ENCODE data around the gene TFPT. TPM values are rescaled to one million over a fixed set of nuclear protein-coding genes. Genes with fewer than 3 reads are reported as not detected.

Gene TFPT
- total RNA-seq, 1 experiment from 2014 or later = 10.3 TPM

DNA sequence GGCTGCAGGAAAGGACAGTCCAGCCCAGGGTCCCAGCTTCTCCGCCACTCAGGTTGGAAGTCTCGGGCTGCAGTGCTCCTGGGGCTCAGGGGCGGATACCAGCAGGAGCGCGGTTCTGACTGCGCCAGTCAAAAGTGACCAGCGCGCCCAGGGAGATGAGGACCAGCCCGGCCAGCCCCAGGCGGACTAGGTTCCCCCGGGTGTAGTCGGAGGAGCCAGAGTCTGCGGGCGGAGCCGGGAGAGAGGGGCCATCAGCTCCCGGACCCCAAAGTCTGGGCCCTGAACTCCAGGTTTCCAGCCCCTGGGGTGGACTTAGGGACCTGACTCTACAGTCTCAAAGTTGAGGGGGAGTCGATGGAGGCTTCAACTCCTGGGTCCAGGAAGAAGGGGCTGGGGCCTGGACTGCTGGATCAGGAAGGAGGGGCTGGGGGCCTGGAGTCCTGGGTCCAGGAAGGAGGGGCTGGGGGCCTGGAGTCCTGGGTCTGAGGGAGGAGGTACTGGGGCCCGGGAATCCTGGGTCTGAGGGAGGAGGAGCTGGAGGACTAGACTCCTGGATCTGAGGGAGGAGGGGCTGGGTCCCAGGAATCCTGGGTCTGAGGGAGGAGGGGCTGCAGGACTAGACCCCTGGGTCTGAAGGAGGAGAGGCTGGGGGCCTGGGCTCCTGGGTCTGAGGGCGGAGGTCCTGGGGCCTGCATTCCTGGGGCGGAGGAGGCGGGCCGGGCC, 20.2 kb downstream of the TFPT start:
- Histone ChIP-seq H3K4me3 (no peak overlapping the region), H3K9me3 (replicated peaks) (no peaks in the 10 kb centered on the region), H3K27me3 (no peaks in the 10 kb centered on the region), H3K4me1 (no peaks in the 10 kb centered on the region), H3K27ac (no peak overlapping the region), H3K36me3 (no peaks in the 10 kb centered on the region)
- no peak for DNase-seq

DNA sequence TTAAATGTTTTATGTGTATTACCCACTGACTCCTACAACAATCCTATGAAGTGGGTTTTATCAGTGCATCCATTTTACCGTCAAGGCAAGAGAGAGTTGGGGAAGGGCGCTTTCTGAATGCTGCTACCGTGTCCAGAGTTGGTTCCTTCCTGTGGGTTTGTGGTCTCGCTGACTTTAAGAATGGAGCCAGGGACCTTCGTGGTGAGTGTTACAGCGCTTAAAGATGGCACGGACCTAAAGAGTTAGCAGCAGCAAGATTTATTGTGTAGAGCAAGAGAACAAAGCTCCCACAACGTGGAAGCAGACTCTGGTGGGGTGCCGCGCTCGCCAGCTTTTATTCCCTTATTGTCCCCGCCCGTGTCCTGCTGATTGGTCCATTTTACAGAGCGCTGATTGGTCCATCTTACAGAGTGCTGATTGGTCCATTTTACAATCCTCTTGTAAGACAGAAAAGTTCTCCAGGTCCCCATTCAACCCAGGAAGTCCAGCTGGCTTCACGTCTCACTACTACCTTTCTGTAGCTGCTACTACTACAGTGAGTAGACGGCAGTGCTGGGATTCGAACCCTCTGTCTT, 20.9 kb downstream of the TFPT start:
- Histone ChIP-seq H3K9me3 (replicated peaks) (no peaks in the 10 kb centered on the region), H3K4me1 (no peaks in the 10 kb centered on the region), H3K4me3 (no peak overlapping the region), H3K36me3 (no peaks in the 10 kb centered on the region), H3K27me3 (no peaks in the 10 kb centered on the region), H3K27ac (no peak overlapping the region)
- no peak for DNase-seq

DNA sequence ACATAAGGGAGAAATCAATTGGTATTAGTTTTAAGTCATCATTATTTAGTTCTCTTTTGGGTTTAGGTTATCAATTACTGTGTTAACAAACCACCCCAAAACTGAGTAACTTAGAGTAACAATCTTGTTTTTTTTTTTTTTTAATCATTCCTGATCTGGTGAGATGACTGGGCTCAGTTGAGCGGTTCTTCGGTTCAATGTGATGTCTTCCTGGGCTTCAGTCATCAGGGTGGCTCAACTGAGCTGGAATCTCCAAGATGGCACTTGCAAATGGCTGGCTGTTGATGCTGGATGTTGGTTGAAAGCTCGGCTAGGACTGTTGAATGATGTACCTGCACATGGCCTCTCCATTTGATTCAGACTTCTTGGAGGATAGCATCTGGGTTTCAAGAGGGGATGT, 31.0 kb downstream of the TFPT start:
- no peak for DNase-seq
- H3K27ac ChIP-seq = no peak overlapping the region
- no peak overlapping the region for H3K4me3 ChIP-seq
- H3K9me3 ChIP-seq (replicated peaks) = no peaks in the 10 kb centered on the region
- no peaks in the 10 kb centered on the region for H3K36me3 ChIP-seq
- H3K4me1 ChIP-seq = no peaks in the 10 kb centered on the region
- no peaks in the 10 kb centered on the region for H3K27me3 ChIP-seq

DNA sequence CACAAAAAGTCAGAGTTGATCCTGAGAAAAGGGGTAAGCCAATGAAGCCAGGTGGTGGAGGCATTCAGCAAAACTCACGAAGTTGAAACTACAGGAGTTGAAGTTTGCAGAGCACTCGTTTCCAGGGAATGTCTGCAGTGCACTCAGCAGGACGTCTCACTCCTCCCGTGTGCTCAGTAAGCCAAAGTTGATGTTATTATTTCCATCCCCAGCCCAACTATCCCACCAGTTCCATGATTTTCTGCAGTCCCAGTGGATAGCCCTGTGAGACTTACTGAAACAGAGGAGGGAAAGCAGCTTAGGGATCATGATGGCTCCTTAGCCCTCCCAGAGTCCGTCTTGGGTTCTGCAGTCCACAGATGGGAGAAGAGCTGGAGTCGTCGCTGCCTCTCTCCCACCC, 34.4 kb downstream of the TFPT start, which contains the start of gene TARM1:
TSS of gene TARM1 (minus strand) at position 334 of the 400 bp plus-strand sequence. CDS start at position 309, 25 bp downstream.
- Histone ChIP-seq H3K27ac (no peak within 1 kb of the TSS), H3K9me3 (replicated peaks) (no peaks in the 10 kb centered on the region), H3K4me1 (no peaks in the 10 kb centered on the region), H3K36me3 (no peaks in the 10 kb centered on the region), H3K27me3 (no peaks in the 10 kb centered on the region), H3K4me3 (no peak within 1 kb of the TSS)
- no peak for DNase-seq

DNA sequence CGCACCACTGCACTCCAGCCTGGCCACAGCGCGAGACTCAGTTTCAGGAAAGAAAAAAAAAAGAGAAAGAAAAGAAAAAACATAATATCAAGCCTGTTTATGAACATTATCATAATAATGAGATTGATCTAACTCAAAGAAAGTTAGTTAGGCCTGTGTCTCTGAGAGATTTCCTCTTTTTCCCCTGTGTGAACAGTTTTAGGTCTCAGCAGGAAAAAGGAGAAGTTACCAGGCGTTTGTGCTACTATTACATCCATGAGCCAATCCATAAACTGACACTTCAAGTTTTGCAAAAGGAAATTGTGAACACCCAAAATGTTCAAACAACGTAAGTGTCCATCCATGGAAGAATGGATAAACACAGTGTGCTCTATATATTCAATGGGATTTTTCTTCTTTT, 38.1 kb downstream of the TFPT start:
- no peak for DNase-seq
- no peaks in the 10 kb centered on the region for H3K27me3 ChIP-seq
- H3K36me3 ChIP-seq = no peaks in the 10 kb centered on the region
- no peaks in the 10 kb centered on the region for H3K4me1 ChIP-seq
- no peak overlapping the region for H3K27ac ChIP-seq
- H3K9me3 ChIP-seq (replicated peaks) = no peaks in the 10 kb centered on the region
- H3K4me3 ChIP-seq = no peak overlapping the region

DNA sequence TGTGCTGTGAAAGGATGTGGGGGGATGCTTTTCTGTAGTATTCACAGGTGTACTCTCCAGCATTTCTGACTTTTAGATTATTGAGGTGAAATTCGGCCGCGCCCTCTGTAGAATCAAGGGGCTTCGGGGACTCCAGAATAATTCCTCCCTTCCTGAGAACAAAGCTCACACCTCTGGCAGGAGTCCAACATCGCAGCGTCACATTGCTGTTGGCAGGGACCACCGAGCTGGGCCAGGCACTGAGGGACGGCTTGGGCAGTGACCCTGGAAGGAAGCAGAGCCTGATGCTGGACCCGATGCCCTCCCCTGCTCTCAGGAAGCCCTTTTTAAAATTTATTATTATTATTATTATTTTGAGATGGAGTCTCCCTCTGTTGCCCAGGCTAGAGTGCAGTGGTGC, 40.6 kb downstream of the TFPT start:
- Histone ChIP-seq H3K4me3 (no peak overlapping the region), H3K9me3 (replicated peaks) (no peaks in the 10 kb centered on the region), H3K27me3 (no peaks in the 10 kb centered on the region), H3K4me1 (no peaks in the 10 kb centered on the region), H3K36me3 (no peaks in the 10 kb centered on the region), H3K27ac (no peak overlapping the region)
- no peak for DNase-seq

DNA sequence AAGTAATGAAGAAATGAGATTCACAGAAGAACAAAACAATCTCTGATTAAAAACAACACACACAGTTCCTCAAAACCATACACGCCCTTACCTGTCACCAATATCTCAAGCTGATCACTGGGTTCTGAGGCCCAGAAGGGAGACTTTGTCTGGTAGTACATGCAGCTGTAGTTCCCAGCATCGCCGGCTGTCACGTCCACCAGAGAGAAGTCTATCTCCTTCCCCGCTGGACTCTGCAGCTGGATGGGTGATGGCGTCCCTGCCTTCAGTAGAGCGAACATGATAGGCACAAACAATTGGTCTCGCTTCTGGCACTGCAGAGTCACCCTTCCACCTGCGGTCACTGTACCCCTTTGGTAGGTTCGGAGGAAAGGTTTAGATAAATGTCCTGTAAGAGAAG, 41.6 kb downstream of the TFPT start:
- H3K36me3 ChIP-seq = no peaks in the 10 kb centered on the region

DNA sequence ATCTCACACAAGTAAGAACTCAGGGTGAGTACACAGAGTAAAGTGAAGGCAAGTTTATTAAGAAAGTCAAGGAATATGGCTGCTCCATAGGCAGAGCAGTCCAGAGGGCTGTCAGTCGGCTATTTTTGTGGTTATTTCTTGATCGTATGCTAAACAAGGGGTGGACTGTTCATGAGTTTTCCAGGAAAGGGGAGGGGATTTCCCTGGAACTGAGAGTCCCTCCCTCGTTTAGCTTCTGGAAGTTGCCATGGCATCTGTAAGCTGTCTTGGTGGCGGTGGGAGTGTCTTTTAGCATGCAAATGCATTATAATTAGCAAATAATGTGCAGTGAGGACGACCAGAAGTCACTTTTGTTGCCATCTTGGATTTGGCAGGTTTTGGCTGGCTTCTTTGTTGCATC, 46.0 kb downstream of the TFPT start:
- H3K27ac ChIP-seq = no peak overlapping the region
- no peak overlapping the region for H3K4me3 ChIP-seq
- no peak for DNase-seq
- no peaks in the 10 kb centered on the region for H3K36me3 ChIP-seq
- no peaks in the 10 kb centered on the region for H3K4me1 ChIP-seq
- H3K9me3 ChIP-seq (replicated peaks) = no peaks in the 10 kb centered on the region
- no peaks in the 10 kb centered on the region for H3K27me3 ChIP-seq

More for the DNA sequence above, 41.6 kb downstream of the TFPT start:
- Histone ChIP-seq H3K27ac (no peak overlapping the region), H3K9me3 (replicated peaks) (no peaks in the 10 kb centered on the region), H3K4me1 (no peaks in the 10 kb centered on the region), H3K27me3 (no peaks in the 10 kb centered on the region), H3K4me3 (no peak overlapping the region)
- no peak for DNase-seq

DNA sequence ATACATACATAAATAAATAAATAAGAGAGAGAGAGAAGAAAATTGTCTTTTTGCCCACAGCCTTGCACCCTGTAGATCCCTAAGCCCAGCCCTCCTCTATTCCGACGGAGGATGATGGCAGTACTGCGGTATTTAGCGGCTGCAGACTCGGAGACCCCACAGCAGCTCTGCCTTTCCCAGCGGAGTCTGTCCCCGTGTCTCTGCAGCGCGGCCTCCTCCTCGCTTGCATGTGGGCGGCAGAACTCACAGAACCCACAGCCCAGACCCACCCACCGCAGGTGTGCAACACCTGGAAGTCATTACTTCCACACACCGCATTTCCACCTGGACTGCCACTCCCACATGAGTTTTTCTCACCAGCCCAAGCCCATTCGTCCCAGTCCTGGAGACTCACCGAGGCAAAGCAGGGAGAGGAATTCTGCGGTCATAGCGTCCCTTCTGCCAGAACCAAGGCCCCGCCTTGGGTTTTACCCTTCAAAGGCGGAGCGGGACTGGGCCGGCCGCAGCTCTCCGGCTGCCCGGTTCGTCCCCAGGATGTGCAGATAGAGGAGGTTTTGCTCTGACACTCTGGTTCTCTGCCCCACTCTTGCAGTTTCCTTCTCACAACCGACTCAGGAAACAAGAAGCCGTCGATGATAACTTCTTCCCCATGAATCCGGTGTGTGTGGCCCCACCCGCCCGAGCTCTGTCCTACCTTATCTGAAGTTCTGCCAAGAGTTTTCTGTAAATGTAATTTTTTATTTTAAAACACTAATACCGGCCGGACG, 51.9 kb downstream of the TFPT start, which contains the start of gene VSTM1:
TSS of gene VSTM1 (minus strand) at position 548 of the 767 bp plus-strand sequence. CDS start at position 428, 120 bp downstream.
- no peaks in the 10 kb centered on the region for H3K9me3 ChIP-seq (replicated peaks)
- no peaks in the 10 kb centered on the region for H3K4me1 ChIP-seq
- no peak for DNase-seq
- no peaks in the 10 kb centered on the region for H3K36me3 ChIP-seq
- no peaks in the 10 kb centered on the region; the same call in 1 of the 2 replicates for H3K27me3 ChIP-seq
- H3K27ac ChIP-seq = no peak within 1 kb of the TSS
- no peak within 1 kb of the TSS for H3K4me3 ChIP-seq

DNA sequence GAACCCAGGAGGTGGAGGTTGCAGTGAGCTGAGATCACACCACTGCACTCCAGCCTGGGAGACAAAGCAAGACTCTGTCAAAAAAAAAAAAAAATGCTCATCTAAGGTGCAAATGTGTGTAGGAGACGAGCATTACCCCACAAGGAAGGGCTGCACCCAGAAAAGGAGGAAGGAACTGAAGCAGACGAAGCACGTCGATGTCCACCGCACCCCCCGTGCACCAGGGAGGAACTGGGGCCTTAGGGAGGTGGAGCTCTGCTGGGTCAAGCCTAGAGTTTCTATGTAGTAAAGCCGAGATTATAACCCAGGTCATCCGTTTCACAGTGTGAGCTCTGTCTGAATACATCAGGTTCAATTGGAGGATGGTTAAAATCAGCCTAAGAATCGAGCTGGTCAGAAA, 52.8 kb downstream of the TFPT start:
- DNase-seq = no peak
- no peaks in the 10 kb centered on the region; the same call in 1 of the 2 replicates for H3K27me3 ChIP-seq

More for the DNA sequence above, 52.8 kb downstream of the TFPT start:
- Histone ChIP-seq H3K4me3 (no peak overlapping the region), H3K4me1 (no peaks in the 10 kb centered on the region), H3K36me3 (no peaks in the 10 kb centered on the region), H3K9me3 (replicated peaks) (no peaks in the 10 kb centered on the region), H3K27ac (no peak overlapping the region)

Other genes with a start within 250 kb of the TFPT start
- 32.5 and 34.1 TPM in 2 replicates for gene MYADM, start 247.8 kb downstream of the TFPT start, total RNA-seq (2014; rRNA removed; shearing (Covaris generic))
- gene PRKCG, start 233.5 kb downstream of the TFPT start, total RNA-seq (2014; rRNA removed; shearing (Covaris generic)) = 0.06 TPM in 1 of 2 replicates, not detected in the other
- gene CACNG7, start 206.4 kb downstream of the TFPT start, total RNA-seq (2014; rRNA removed; shearing (Covaris generic)) = not detected in 2 replicates
- not detected in 2 replicates for gene CACNG8, start 152.7 kb downstream of the TFPT start, total RNA-seq (2014; rRNA removed; shearing (Covaris generic))
- gene CACNG6, start 124.0 kb downstream of the TFPT start, total RNA-seq (2014; rRNA removed; shearing (Covaris generic)) = 0.76 and 2.0 TPM in 2 replicates
- gene VSTM1, start 51.8 kb downstream of the TFPT start, total RNA-seq (2014; rRNA removed; shearing (Covaris generic)) = not detected in 2 replicates
- gene TARM1, start 34.3 kb downstream of the TFPT start, total RNA-seq (2014; rRNA removed; shearing (Covaris generic)) = not detected in 2 replicates
- 0.26 TPM in 1 of 2 replicates, not detected in the other for gene OSCAR, start 14.9 kb downstream of the TFPT start, total RNA-seq (2014; rRNA removed; shearing (Covaris generic))
- 40.4 and 62.0 TPM in 2 replicates for gene NDUFA3, start 12.8 kb downstream of the TFPT start, total RNA-seq (2014; rRNA removed; shearing (Covaris generic))
- gene PRPF31, start 97 bp upstream of the TFPT start, total RNA-seq (2014; rRNA removed; shearing (Covaris generic)) = 65.6 and 67.3 TPM in 2 replicates
- gene CNOT3, start 22.1 kb upstream of the TFPT start, total RNA-seq (2014; rRNA removed; shearing (Covaris generic)) = 27.5 and 27.6 TPM in 2 replicates
- 5.6 and 6.8 TPM in 2 replicates for gene LENG1, start 44.1 kb upstream of the TFPT start, total RNA-seq (2014; rRNA removed; shearing (Covaris generic))
- gene TMC4, start 57.5 kb upstream of the TFPT start, total RNA-seq (2014; rRNA removed; shearing (Covaris generic)) = not detected in 2 replicates
- gene MBOAT7, start 73.9 kb upstream of the TFPT start, total RNA-seq (2014; rRNA removed; shearing (Covaris generic)) = 32.1 and 34.6 TPM in 2 replicates
- gene TSEN34, start 75.7 kb upstream of the TFPT start, total RNA-seq (2014; rRNA removed; shearing (Covaris generic)) = 70.7 and 81.6 TPM in 2 replicates
- gene RPS9, start 85.2 kb upstream of the TFPT start, total RNA-seq (2014; rRNA removed; shearing (Covaris generic)) = 2,113 and 3,052 TPM in 2 replicates
- 0.25 and 0.71 TPM in 2 replicates for gene LILRB3, start 107.3 kb upstream of the TFPT start, total RNA-seq (2014; rRNA removed; shearing (Covaris generic))
- not detected in 2 replicates for gene LILRA6, start 127.1 kb upstream of the TFPT start, total RNA-seq (2014; rRNA removed; shearing (Covaris generic))
- 0.02 TPM in 1 of 2 replicates, not detected in the other for gene LILRB5, start 141.6 kb upstream of the TFPT start, total RNA-seq (2014; rRNA removed; shearing (Covaris generic))
- gene LILRB2, start 165.5 kb upstream of the TFPT start, total RNA-seq (2014; rRNA removed; shearing (Covaris generic)) = not detected in 2 replicates
- not detected in 2 replicates for gene LILRA5, start 197.5 kb upstream of the TFPT start, total RNA-seq (2014; rRNA removed; shearing (Covaris generic))
- gene LILRA4, start 223.5 kb upstream of the TFPT start, total RNA-seq (2014; rRNA removed; shearing (Covaris generic)) = not detected in 2 replicates
- gene LAIR1, start 249.3 kb upstream of the TFPT start, total RNA-seq (2014; rRNA removed; shearing (Covaris generic)) = not detected in 2 replicates

All from SJCRH30 (cell line).